Jurkat, Clone E6-1 (cell line): ENCODE measurements around the gene SLC30A1.
"Not testable (repeated sequence)": the region's sequence is repeated elsewhere in the genome, so short reads cannot be mapped to it uniquely, and the experiment has no call there.

Source experiments
- DNase-seq: peaks from one replicate; pipeline ENCODE4 v3.0.0-alpha.2; 2011; ENCODE audit warnings: low read depth, low spot score
- H3K4me3 ChIP-seq: 2 replicates; pipeline ENCODE4 v1.5.1; 2011; ENCODE audit warnings: mild to moderate bottlenecking, low read length, control low read depth, moderate library complexity

The SLC30A1 gene

DNA sequence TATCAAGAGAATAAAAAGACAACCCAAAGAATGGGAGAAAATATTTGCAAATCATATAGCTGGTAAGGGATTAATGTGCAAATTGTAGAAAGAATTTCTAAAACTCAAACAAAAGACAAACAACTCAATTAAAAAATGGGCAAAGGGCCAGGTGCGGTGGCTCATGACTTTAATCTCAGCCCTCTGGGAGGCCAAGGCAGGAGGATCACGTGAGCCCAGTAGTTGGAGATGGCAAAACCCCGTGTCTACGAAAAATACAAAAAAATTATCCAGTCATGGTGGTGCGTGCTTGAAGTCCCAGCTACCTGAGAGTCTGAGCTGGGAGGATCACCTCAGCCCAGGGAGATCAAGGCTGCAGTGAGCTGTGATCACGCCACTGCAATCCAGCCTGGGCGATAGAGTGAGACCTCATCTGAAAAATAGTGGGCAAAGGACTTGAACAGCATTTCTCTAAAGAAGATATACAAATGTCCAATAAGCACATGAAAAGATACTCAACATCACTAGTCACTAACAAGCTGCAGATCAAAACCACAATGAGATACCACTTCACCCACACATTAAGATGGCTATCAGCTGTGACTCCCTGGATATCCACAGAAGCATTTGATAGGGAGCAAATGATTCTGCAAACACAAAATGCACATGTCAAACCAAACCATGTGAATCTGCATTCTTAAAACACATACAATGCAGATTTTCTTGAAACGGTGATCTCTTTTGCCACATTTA is 20.9 kb downstream of the SLC30A1 start:
- no peak for DNase-seq
- no peak overlapping the region for H3K4me3 ChIP-seq

- no peak overlapping the region for H3K4me3 ChIP-seq
- DNase-seq: no peak
These were observed 25.4 kb downstream of the SLC30A1 start for GRCh38 chr1:211553549-211553948.

DNA sequence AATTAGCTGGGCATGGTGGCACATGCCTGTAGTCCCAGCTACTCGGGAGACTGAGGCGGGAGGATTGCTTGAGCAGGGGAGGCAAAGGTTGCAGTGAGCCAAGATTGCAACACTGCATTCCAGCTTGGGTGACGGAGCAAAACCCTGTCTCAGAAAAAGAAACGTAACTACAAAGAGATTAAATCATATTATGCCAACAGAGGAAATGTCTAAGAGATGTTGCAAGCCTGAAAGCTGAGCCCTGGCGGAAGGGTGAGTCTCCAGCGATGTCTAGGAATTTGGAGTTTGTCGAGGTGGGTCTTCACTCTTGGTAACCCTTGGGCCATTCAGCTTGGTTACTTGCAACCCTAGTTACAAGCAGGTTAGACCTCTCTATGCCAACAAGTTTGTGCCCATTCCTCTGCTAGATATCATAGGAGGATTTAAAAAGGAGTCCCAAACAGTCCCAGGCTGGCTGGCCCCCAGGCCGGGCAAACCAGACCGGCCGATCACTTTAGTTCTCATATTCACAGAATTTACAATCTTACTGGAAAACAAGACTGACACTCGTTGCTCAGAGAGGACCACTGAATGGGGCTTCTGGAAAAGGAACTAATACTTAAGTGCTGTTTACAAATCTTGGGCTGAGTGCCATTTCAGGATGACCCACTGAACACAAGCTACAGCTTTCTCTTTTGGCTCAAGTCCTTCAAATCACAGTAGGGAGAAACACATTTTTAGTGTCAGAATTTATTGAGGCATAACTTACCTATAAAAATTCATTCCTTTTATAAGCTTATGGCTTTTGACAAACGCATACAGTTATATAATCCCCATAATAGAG is 27.1 kb downstream of the SLC30A1 start:
- H3K4me3 ChIP-seq: no peak overlapping the region
- DNase-seq: no peak

DNA sequence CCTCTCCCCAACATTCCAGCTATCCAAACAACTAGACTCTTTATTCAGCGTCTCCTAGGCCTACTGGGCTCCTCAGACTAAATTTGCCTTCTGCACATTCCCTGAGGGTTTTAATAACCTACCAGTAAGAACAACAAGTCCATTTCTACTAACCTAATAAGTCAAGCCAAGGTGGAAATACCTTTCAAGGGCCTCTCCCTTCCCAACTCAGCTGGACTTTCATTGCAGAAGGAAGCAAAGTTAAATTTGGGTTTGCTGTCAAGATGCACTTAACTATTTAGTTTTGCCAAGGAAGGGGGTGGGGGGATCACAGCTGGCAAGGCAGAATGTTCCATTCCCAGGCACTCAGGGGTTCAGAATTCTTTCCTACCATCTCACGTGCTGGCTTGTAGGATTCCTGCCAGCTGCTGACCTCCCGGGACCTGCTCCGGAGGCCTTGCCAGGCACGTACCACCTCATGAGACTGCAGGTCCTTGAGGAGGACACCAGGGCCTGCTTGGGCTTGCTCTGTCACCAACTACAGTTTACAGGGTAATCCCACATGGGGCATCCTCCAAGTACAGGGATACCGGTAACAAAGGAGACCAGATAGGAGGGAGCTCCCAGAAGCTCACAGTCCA is 29.8 kb downstream of the SLC30A1 start:
- H3K4me3 ChIP-seq: no peak overlapping the region
- DNase-seq: no peak

- H3K4me3 ChIP-seq: no peak overlapping the region
- no peak for DNase-seq
These were observed 30.5 kb downstream of the SLC30A1 start for GRCh38 chr1:211548321-211549091.

GRCh38 chr1:211547710-211548109 is 31.3 kb downstream of the SLC30A1 start:
- DNase-seq: no peak
- H3K4me3 ChIP-seq: no peak overlapping the region

DNA sequence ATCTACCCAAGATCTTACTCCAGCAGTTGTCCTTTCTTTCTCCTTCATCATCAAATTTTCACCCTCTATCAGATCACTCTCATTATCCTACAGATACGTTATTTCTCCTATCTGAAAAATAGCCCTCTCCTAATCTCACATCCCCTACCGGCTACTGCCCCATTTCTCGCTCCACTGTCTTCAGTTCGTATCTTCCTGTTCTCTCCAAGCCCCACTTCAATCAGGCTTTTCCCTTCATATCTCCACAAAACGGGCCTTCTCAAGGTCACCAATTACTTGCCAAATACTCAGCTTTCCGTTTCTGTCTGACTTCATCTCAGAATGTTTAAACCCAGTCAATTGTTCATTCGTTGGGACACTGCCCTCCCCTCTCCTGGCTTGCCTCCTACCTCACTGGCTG is 32.4 kb downstream of the SLC30A1 start:
- no peak overlapping the region for H3K4me3 ChIP-seq
- DNase-seq: no peak

DNA sequence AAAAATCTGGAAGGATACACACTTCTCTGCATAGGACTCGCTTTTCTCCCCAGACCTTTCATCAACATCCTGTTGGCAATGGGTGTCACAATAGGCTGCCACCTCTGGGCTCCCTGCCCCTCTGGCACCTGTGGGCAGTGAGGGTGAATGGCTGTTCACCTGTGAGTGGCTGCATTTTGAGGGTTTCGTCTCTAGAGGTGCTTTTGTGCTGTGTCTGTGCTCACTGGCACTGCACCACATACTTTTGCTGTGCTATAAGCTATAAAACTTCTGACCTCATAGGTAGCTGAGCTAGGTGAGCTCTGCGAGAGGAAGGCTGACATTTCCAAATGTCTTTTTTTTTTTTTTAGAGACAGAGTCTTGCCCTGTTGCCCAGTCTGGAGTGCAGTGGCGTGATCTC is 35.9 kb downstream of the SLC30A1 start:
- DNase-seq: no peak
- H3K4me3 ChIP-seq: no peak overlapping the region

GRCh38 chr1:211541720-211542477 is 37.1 kb downstream of the SLC30A1 start:
- no peak overlapping the region for H3K4me3 ChIP-seq
- peak; percentile 28 for DNase-seq

GRCh38 chr1:211541278-211541677 is 37.7 kb downstream of the SLC30A1 start:
- DNase-seq: no peak
- H3K4me3 ChIP-seq: no peak overlapping the region

DNA sequence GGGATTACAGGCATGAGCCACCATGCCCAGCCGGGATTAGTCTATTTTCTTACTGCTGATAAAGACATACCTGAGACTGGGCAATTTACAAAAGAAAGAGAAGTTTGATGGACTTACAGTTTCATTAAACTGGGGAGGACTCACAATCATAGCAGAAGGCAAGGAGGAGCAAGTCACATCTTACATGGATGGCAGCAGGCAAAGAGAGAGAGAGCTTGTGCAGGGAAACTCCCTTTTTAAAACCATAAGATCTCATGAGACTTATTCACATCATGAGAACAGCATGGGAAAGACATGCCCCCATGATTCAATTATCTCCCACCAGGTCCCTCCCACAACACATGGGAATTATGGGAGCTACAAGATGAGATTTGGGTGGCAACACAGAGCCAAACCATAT is 38.1 kb downstream of the SLC30A1 start:
- not testable (repeated sequence) for H3K4me3 ChIP-seq

DNA sequence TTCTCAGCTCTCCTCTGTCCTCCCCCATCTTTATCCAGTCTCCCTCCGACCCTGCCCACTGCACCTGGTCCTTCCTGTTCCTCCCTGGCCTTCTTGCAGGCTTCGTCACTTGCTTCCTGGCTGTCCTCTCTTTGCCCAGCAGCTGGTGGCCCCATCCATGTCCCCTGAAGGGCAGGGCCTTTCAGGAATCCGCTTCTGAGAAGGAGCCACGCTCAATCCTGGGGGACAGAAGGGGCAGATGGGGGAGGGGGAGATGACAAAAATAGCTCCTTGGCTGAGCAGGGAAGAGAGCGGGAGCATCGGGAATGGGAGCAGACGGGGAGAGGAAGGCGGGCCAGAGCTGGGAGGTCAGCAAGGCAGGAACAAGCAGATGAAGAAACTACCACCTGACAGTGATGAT is 40.7 kb downstream of the SLC30A1 start:
- H3K4me3 ChIP-seq: no peak overlapping the region

More for the DNA sequence above, 38.1 kb downstream of the SLC30A1 start:
- DNase-seq: not testable (repeated sequence)

GRCh38 chr1:211537253-211537652 is 41.7 kb downstream of the SLC30A1 start:
- H3K4me3 ChIP-seq: no peak overlapping the region
- DNase-seq: no peak

More for the DNA sequence above, 40.7 kb downstream of the SLC30A1 start:
- DNase-seq: no peak

DNA sequence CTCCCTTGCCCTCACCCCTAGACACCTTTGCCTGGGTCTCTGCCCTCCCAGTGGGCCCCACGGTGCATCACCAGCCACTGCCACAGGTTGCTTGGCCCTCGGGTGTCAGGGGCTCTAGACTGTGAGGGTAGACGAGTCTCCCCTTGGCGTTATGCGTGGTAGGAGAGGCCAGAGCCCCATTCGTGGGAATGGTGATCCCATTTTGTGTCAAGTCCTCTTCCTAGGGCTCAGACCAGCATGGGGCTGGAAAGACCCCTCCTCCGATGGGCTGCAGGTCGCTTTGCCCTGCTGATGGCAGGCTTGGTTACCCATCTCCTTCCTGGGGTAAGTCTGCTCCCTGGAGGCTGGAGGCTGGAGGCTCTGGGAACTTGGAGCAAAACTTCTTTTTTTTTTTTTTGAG is 42.4 kb downstream of the SLC30A1 start:
- H3K4me3 ChIP-seq: no peak overlapping the region
- DNase-seq: no peak

DNA sequence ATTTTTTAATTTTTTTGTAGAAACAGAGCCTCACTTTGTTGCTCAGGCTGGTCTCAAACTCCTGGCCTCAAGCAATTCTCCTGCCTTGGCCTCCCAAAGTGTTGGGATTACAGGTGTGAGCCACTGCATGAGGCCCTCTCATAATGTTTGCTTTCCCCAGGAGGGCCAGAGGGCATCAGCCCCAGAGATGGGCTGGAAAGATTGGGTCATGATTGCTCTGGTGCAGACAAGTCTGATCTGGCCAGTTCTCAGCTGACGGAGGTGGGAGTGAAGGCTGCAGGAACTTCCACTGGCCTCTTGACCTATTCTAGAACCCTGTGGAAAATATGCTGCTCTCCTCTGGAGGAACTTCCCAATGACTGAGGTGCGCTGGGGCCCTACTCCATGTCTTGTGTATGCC is 43.6 kb downstream of the SLC30A1 start:
- DNase-seq: no peak
- no peak overlapping the region for H3K4me3 ChIP-seq

DNA sequence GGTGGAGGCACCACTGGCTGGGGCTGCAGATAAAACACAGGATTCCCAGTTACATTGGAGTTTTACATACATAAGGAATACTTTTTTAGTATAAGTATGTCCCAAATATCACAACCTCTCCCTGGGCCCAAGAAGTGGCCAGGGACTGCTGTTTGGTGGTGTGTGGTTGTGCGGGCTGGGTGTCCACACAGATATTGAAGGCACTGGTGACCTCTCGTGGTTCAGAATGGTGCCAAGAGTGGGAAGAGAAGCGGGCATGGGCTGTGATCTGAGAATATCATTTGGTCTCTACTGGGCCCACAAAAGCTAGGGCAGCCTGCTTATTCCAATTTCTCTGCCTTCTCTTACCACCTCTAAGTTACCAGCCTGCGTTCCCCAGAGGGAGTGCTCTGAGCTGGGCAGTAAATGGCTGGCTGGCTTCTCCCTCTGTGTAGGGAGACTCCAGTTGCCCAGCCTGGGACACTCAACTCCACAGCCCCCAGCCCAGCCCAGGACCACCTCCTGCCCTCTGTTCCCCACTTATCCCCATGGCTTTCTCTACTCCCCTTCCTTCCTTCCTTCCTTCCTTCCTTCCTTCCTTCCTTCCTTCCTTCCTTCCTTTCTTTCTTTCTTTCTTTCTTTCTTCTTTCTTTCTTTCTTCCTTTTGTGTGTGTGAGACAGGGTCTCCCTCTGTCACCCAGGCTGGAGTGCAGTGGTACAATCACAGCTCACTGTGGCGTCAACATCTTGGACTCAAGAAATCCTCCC is 44.2 kb downstream of the SLC30A1 start:
- H3K4me3 ChIP-seq: no peak overlapping the region
- DNase-seq: no peak

GRCh38 chr1:211532088-211532444 is 46.9 kb downstream of the SLC30A1 start:
- no peak for DNase-seq

More at GRCh38 chr1:211532088-211532444, 46.9 kb downstream of the SLC30A1 start:
- no peak overlapping the region for H3K4me3 ChIP-seq
